Measurements from ENCODE around the gene PLAGL2.
"Not testable (repeated sequence)": the region's sequence is repeated elsewhere in the genome, so short reads cannot be mapped to it uniquely, and the experiment has no call there.

The PLAGL2 gene

GRCh38 chr20:32184961-32185603 lies 22.5 kb downstream of the PLAGL2 start:
- POLR2A ChIA-PET = interaction anchor here (0.6 kb wide), 1 partner anchor 235 kb away, joined by 4 read pairs; no protein-coding TSS in a partner anchor
- DNase-seq (ENCODE audit: extremely low spot score) = no peak
- CTCF ChIA-PET = no interaction called here
- TF ChIP-seq CTCF (IDR thresholded peaks at IDR 0.05; ENCODE audit: control extremely low read depth, extremely low read depth, low read depth, missing control alignments) = no peak

- POLR2A ChIA-PET = no interaction called here
- CTCF ChIA-PET = no interaction called here
- TF ChIP-seq CTCF (IDR thresholded peaks at IDR 0.05; ENCODE audit: control extremely low read depth, extremely low read depth, low read depth, missing control alignments) = no peak
- no peak for DNase-seq (ENCODE audit: extremely low spot score)
Observed at GRCh38 chr20:32183947-32184635, 23.5 kb downstream of the PLAGL2 start.

- POLR2A ChIA-PET = no interaction called here
- CTCF ChIA-PET = interaction anchor here (0.7 kb wide), 1 partner anchor 11 kb away, joined by 3 read pairs; no protein-coding TSS in a partner anchor
- no peak for DNase-seq (ENCODE audit: extremely low spot score)
- TF ChIP-seq CTCF (IDR thresholded peaks at IDR 0.05; ENCODE audit: control extremely low read depth, extremely low read depth, low read depth, missing control alignments) = no peak
Observed at GRCh38 chr20:32181606-32182005, 25.9 kb downstream of the PLAGL2 start.

- TF ChIP-seq CTCF (IDR thresholded peaks at IDR 0.05; ENCODE audit: control extremely low read depth, extremely low read depth, low read depth, missing control alignments) = no peak
- POLR2A ChIA-PET = no interaction called here
- DNase-seq (ENCODE audit: extremely low spot score) = no peak
- CTCF ChIA-PET = interaction anchor here (1.8 kb wide), 2 partner anchors 35 to 167 kb away, joined by 3 to 4 read pairs; no protein-coding TSS in a partner anchor
Observed at GRCh38 chr20:32179934-32180333, 27.6 kb downstream of the PLAGL2 start.

- no peak for TF ChIP-seq CTCF (IDR thresholded peaks at IDR 0.05; ENCODE audit: control extremely low read depth, extremely low read depth, low read depth, missing control alignments)
- ChIA-PET CTCF (interaction anchor here (1.8 kb wide), 2 partner anchors 34 to 167 kb away, joined by 3 to 4 read pairs; no protein-coding TSS in a partner anchor), POLR2A (no interaction called here)
- DNase-seq (ENCODE audit: extremely low spot score) = no peak
Observed at GRCh38 chr20:32179515-32179914, 28.0 kb downstream of the PLAGL2 start.

GRCh38 chr20:32177696-32178095 lies 29.8 kb downstream of the PLAGL2 start:
- POLR2A ChIA-PET = interaction anchor here (0.7 kb wide), 1 partner anchor 412 kb away, joined by 4 read pairs; no protein-coding TSS in a partner anchor
- DNase-seq (ENCODE audit: extremely low spot score); CTCF ChIA-PET: not testable (repeated sequence)

All from GM10248 (cell line).